T-cell (primary cell): ENCODE data around the gene OCA2. TPM values are rescaled to one million over a fixed set of nuclear protein-coding genes. Genes with fewer than 3 reads are reported as not detected.

Experiments
- ATAC-seq, 4 experiments: fragments of 200-7000 bp in 3 of 4; fragments of 150-1000 bp in 1 of 4; cut with Tn5 transposase; replicated peaks in 1 of 4; 1 replicate in 3 of 4; 2 replicates in 1 of 4; pipeline ENCODE4 v1.10.0; 2021; ENCODE audit warnings: moderate library complexity in 3 of 4, mild to moderate bottlenecking in 2 of 4, moderate number of reproducible peaks in 1 of 4
- CTCF ChIA-PET, 2 donors: fragments of 300-600 bp; sonication (Branson Sonifier 250); formaldehyde crosslinking; loops; one replicate each; lab custom pipeline; 2022; ENCODE audit warnings: antibody characterized with exemption in 2 of 2; lab: Charles Lee
- POLR2A ChIA-PET, 2 donors: fragments of 300-600 bp; sonication (Branson Sonifier 250); formaldehyde crosslinking; loops; one replicate each; lab custom pipeline; 2022; ENCODE audit warnings: antibody characterized with exemption in 2 of 2; lab: Charles Lee
- DNase-seq, 35 experiments: peaks; one replicate each; pipeline versions ENCODE4 v3.0.0 to v3.0.0-alpha.2; 2013 to 2023
- H3K27ac ChIP-seq: one replicate; pipeline ENCODE4 v1.5.1; 2013; ENCODE audit warnings: low read length
- H3K27me3 ChIP-seq, 2 experiments: replicated peaks in 1 of 2; 1 replicate in 1 of 2; 2 replicates in 1 of 2; pipeline versions ENCODE4 v1.6.1 to v1.7.0; 2013; ENCODE audit warnings: low read length in 1 of 2, mixed read lengths in 1 of 2; ENCODE audit not compliant: control insufficient read depth in 2 of 2, insufficient read depth in 2 of 2; ENCODE audit errors: extremely low read depth in 1 of 2
- H3K36me3 ChIP-seq, 2 donors: 1 replicate in 1 of 2; 2 replicates in 1 of 2; pipeline versions ENCODE4 v1.6.1 to v1.7.0; 2013; ENCODE audit warnings: low read length in 1 of 2; ENCODE audit not compliant: control insufficient read depth in 2 of 2, insufficient read depth in 1 of 2; ENCODE audit errors: extremely low read depth in 1 of 2
- H3K4me1 ChIP-seq, 2 experiments: 1 replicate in 1 of 2; 2 replicates in 1 of 2; pipeline versions ENCODE4 v1.6.1 to v1.7.0; 2013; ENCODE audit warnings: low read length in 2 of 2, mixed read lengths in 1 of 2; ENCODE audit not compliant: insufficient read depth in 2 of 2, control insufficient read depth in 1 of 2; ENCODE audit errors: extremely low read depth in 1 of 2
- H3K4me3 ChIP-seq, 2 donors: 1 replicate in 1 of 2; 2 replicates in 1 of 2; pipeline versions ENCODE4 v1.5.1 to v1.7.0; 2013; ENCODE audit warnings: mild to moderate bottlenecking in 2 of 2, low read length in 1 of 2, moderate library complexity in 1 of 2; ENCODE audit not compliant: control insufficient read depth in 1 of 2; ENCODE audit errors: extremely low read depth in 1 of 2
- H3K9me3 ChIP-seq: 2 replicates; pipeline ENCODE4 v1.7.0; 2013
- H3K27ac Mint-ChIP-seq, 2 donors: one replicate each; pipeline ENCODE4 v1.8.0; 2020 to 2021; ENCODE audit warnings: mild to moderate bottlenecking in 2 of 2, mixed read lengths in 2 of 2
- H3K27me3 Mint-ChIP-seq, 2 donors: one replicate each; pipeline ENCODE4 v1.8.0; 2021 to 2022; ENCODE audit warnings: mixed read lengths in 2 of 2
- H3K36me3 Mint-ChIP-seq: one replicate; pipeline ENCODE4 v1.8.0; 2021; ENCODE audit warnings: mixed read lengths
- H3K4me1 Mint-ChIP-seq, 3 donors: one replicate each; pipeline ENCODE4 v1.8.0; 2020 to 2022; ENCODE audit warnings: mixed read lengths in 3 of 3, mild to moderate bottlenecking in 1 of 3
- H3K4me3 Mint-ChIP-seq, 3 donors: one replicate each; pipeline ENCODE4 v1.8.0; 2020 to 2022; ENCODE audit warnings: mild to moderate bottlenecking in 3 of 3, mixed read lengths in 3 of 3, moderate library complexity in 3 of 3
- H3K9me3 Mint-ChIP-seq, 3 donors: one replicate each; pipeline ENCODE4 v1.8.0; 2020 to 2022; ENCODE audit warnings: mixed read lengths in 3 of 3
- WGBS: methylation state at CpG from one replicate; pipeline ENCODE4 v1.1.5; 2013; ENCODE audit warnings: missing lambda C conversion rate; ENCODE audit not compliant: insufficient coverage; 5-methylcytosine and 5-hydroxymethylcytosine counted together
- total RNA-seq, 35 experiments: library from RNA in 6 of 35; stranded (reverse) in 6 of 35; fragments of 120-200 nt in 1 of 35; gene quantifications; one replicate each; pipeline versions ENCODE4 v1.2.1 to v1.2.4 and lab custom pipeline; 2013 to 2026

Gene OCA2
- total RNA-seq, 5 donors from 2014 or later (not counting 1 experiment from before 2014, with no cell fraction given) = 0.19 to 0.67 TPM; not detected in 3

- ChIA-PET POLR2A (no interaction called here), CTCF (no interaction called here)
- H3K36me3 Mint-ChIP-seq = no peaks in the 10 kb centered on the region
- no peak overlapping the region for H3K27ac Mint-ChIP-seq
- no peak overlapping the region for H3K4me3 Mint-ChIP-seq
- ATAC-seq (no peak), DNase-seq (no peak)
- 96% methylated on average over 7 of the region's 10 CpGs for WGBS
- peaks cover 0 to 9% of the 10 kb centered on the region in 2 experiments for H3K27me3 ChIP-seq
- H3K4me3 ChIP-seq = no peak overlapping the region
- no peaks in the 10 kb centered on the region for H3K27me3 Mint-ChIP-seq
- H3K36me3 ChIP-seq = no peaks in the 10 kb centered on the region
- no peak overlapping the region for H3K27ac ChIP-seq
- H3K4me1 Mint-ChIP-seq = no peaks in the 10 kb centered on the region
- no peaks in the 10 kb centered on the region for H3K4me1 ChIP-seq
- H3K9me3 Mint-ChIP-seq = no peaks in the 10 kb centered on the region
- no peaks in the 10 kb centered on the region for H3K9me3 ChIP-seq
These were observed 150.0 kb downstream of the OCA2 start for GRCh38 chr15:27949089-27949488.

DNA sequence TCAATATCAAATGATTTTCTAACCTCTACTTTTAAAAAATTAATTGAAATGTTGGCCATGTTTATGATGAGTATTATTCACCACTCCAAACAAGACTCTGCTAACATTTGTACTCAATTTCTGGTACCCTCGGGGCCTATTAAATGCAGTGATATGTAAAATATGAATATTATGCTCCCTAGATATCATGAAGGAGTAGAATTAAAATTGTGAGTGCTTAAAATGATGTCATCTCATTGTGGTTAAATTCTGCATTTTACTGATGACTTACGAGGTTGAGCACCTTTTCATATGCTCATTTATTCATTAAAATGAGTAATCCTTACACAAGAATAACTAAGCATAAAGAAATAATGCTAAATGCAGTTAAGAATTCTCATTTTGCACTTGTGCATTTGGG lies 159.9 kb downstream of the OCA2 start:
- Histone ChIP-seq H3K9me3 (no peaks in the 10 kb centered on the region), H3K27me3 (peaks cover 0 to 7% of the 10 kb centered on the region in 2 experiments), H3K27ac (no peak overlapping the region), H3K4me3 (no peak overlapping the region), H3K4me1 (no peaks in the 10 kb centered on the region), H3K36me3 (no peaks in the 10 kb centered on the region)
- H3K36me3 Mint-ChIP-seq = no peaks in the 10 kb centered on the region
- ChIA-PET CTCF (no interaction called here), POLR2A (no interaction called here)
- no peaks in the 10 kb centered on the region for H3K4me1 Mint-ChIP-seq
- no peak overlapping the region for H3K27ac Mint-ChIP-seq
- H3K4me3 Mint-ChIP-seq = no peak overlapping the region
- ATAC-seq (no peak), DNase-seq (no peak)
- no CpG with 5 or more reads among the region's 2 CpGs for WGBS
- no peaks in the 10 kb centered on the region for H3K9me3 Mint-ChIP-seq
- peaks cover 0 to 2% of the 10 kb centered on the region in 2 donors for H3K27me3 Mint-ChIP-seq

GRCh38 chr15:27937851-27938250 lies 161.3 kb downstream of the OCA2 start:
- Histone ChIP-seq H3K27ac (no peak overlapping the region), H3K4me1 (no peaks in the 10 kb centered on the region), H3K27me3 (peaks cover 0 to 7% of the 10 kb centered on the region in 2 experiments), H3K36me3 (no peaks in the 10 kb centered on the region), H3K4me3 (no peak overlapping the region), H3K9me3 (no peaks in the 10 kb centered on the region)
- DNase-seq (no peak), ATAC-seq (no peak)
- POLR2A ChIA-PET = no interaction called here
- no CpG with 5 or more reads among the region's 1 CpG for WGBS
- no peak overlapping the region for H3K4me3 Mint-ChIP-seq
- CTCF ChIA-PET = no interaction called here
- H3K4me1 Mint-ChIP-seq = no peaks in the 10 kb centered on the region
- H3K9me3 Mint-ChIP-seq = peaks cover 3 to 8% (median 8%) of the 10 kb centered on the region in 3 donors
- no peaks in the 10 kb centered on the region for H3K36me3 Mint-ChIP-seq
- H3K27ac Mint-ChIP-seq = no peak overlapping the region
- peaks cover 0 to 2% of the 10 kb centered on the region in 2 donors for H3K27me3 Mint-ChIP-seq

GRCh38 chr15:27936164-27936563 lies 163.0 kb downstream of the OCA2 start:
- no peaks in the 10 kb centered on the region for H3K4me1 ChIP-seq
- no peaks in the 10 kb centered on the region for H3K9me3 ChIP-seq
- H3K27ac ChIP-seq = no peak overlapping the region
- H3K27me3 Mint-ChIP-seq = peaks cover 0 to 2% of the 10 kb centered on the region in 2 donors
- H3K36me3 Mint-ChIP-seq = no peaks in the 10 kb centered on the region
- ChIA-PET POLR2A (no interaction called here), CTCF (no interaction called here)
- WGBS = 29% methylated on average over 1 of the region's 2 CpGs
- ATAC-seq (no peak), DNase-seq (no peak)
- H3K4me1 Mint-ChIP-seq = no peaks in the 10 kb centered on the region
- no peak overlapping the region for H3K4me3 ChIP-seq
- peaks cover 8 to 21% (median 15%) of the 10 kb centered on the region in 3 donors for H3K9me3 Mint-ChIP-seq
- peaks cover 0 to 7% of the 10 kb centered on the region in 2 experiments for H3K27me3 ChIP-seq
- no peak overlapping the region for H3K27ac Mint-ChIP-seq
- no peaks in the 10 kb centered on the region for H3K36me3 ChIP-seq
- H3K4me3 Mint-ChIP-seq = no peak overlapping the region

- Mint-ChIP-seq H3K9me3 (peaks cover 8 to 21% (median 15%) of the 10 kb centered on the region in 3 donors), H3K27ac (no peak overlapping the region), H3K4me1 (no peaks in the 10 kb centered on the region), H3K27me3 (peaks cover 0 to 2% of the 10 kb centered on the region in 2 donors), H3K4me3 (no peak overlapping the region), H3K36me3 (no peaks in the 10 kb centered on the region)
- Histone ChIP-seq H3K27me3 (peaks cover 0 to 7% of the 10 kb centered on the region in 2 experiments), H3K9me3 (no peaks in the 10 kb centered on the region), H3K4me3 (no peak overlapping the region), H3K27ac (no peak overlapping the region), H3K4me1 (no peaks in the 10 kb centered on the region), H3K36me3 (no peaks in the 10 kb centered on the region)
- DNase-seq (no peak), ATAC-seq (no peak)
- WGBS = 70% methylated on average over 2 of the region's 4 CpGs
- POLR2A ChIA-PET = no interaction called here
- CTCF ChIA-PET = no interaction called here
These were observed 163.8 kb downstream of the OCA2 start for GRCh38 chr15:27935328-27935727.

- DNase-seq (no peak), ATAC-seq (no peak)
- Histone ChIP-seq H3K27me3 (peaks cover 0 to 7% of the 10 kb centered on the region in 2 experiments), H3K9me3 (no peaks in the 10 kb centered on the region), H3K4me1 (no peaks in the 10 kb centered on the region), H3K36me3 (no peaks in the 10 kb centered on the region), H3K27ac (no peak overlapping the region), H3K4me3 (no peak overlapping the region)
- H3K4me3 Mint-ChIP-seq = no peak overlapping the region
- peaks cover 8 to 21% (median 15%) of the 10 kb centered on the region in 3 donors for H3K9me3 Mint-ChIP-seq
- WGBS = 63% methylated on average over 8 of the region's 9 CpGs
- CTCF ChIA-PET = no interaction called here
- no peak overlapping the region for H3K27ac Mint-ChIP-seq
- H3K27me3 Mint-ChIP-seq = peaks cover 0 to 2% of the 10 kb centered on the region in 2 donors
- POLR2A ChIA-PET = no interaction called here
- H3K4me1 Mint-ChIP-seq = no peaks in the 10 kb centered on the region
- H3K36me3 Mint-ChIP-seq = no peaks in the 10 kb centered on the region
These were observed 164.3 kb downstream of the OCA2 start for GRCh38 chr15:27934782-27935181.

- Histone ChIP-seq H3K36me3 (no peaks in the 10 kb centered on the region), H3K27me3 (peaks cover 0 to 5% of the 10 kb centered on the region in 2 experiments), H3K4me1 (no peaks in the 10 kb centered on the region), H3K27ac (no peak overlapping the region), H3K4me3 (no peak overlapping the region), H3K9me3 (no peaks in the 10 kb centered on the region)
- Mint-ChIP-seq H3K9me3 (peaks cover 8 to 21% (median 15%) of the 10 kb centered on the region in 3 donors), H3K36me3 (no peaks in the 10 kb centered on the region), H3K27ac (no peak overlapping the region), H3K27me3 (peaks cover 0 to 2% of the 10 kb centered on the region in 2 donors), H3K4me1 (no peaks in the 10 kb centered on the region), H3K4me3 (no peak overlapping the region)
- 96% methylated on average over 6 of the region's 6 CpGs for WGBS
- ChIA-PET POLR2A (no interaction called here), CTCF (no interaction called here)
- no peak for ATAC-seq
- no peak for DNase-seq
These were observed 165.6 kb downstream of the OCA2 start for GRCh38 chr15:27933562-27933961.
